ENCODE measurements around the gene DDX1. TPM values are rescaled to one million over a fixed set of nuclear protein-coding genes. Genes with fewer than 3 reads are reported as not detected.

DDX1 gene
- total and polyA plus RNA-seq, 2 donors (not counting 3 experiments of a cell fraction or from before 2014, with no cell fraction given), result 41.2 to 117 TPM

DNA sequence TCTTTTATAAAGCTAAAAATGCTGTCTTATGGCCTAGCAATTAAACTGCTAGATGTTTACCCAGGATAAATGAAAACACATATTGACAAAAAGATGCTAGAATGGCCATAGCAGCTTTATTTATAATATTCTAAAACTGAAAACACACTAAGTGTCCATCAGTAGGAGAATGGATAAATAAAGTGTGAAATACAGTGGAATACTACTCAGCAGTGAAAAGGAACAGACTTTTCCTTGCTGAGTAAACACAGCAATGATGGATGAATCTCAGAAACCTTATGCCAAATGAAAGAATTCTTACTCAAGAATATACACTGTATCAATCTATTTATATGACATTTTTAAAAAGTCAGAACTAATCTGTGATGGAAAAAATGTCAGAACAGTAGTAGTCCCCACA is 33.2 kb downstream of the DDX1 start:
- no peaks in the 10 kb centered on the region for H3K79me2 ChIP-seq (ENCODE audit: control insufficient read depth, insufficient read depth, low read length)
- ChIA-PET POLR2A (no interaction called here), CTCF (no interaction called here)
- H3K4me1 ChIP-seq (ENCODE audit: control insufficient read depth, extremely low read depth, insufficient read depth, low read length), result no peaks in the 10 kb centered on the region
- BruUV-seq (replicated peaks), result no TSS peak
- H2AFZ ChIP-seq (ENCODE audit: low read depth, low read length), result no peak overlapping the region
- peaks cover 11 to 31% of the 10 kb centered on the region in 2 experiments for H3K36me3 ChIP-seq (ENCODE audit: control insufficient read depth in 2 of 2, extremely low read depth in 1 of 2, insufficient read depth in 2 of 2, low read length in 2 of 2)
- no peaks in the 10 kb centered on the region for H3K9me1 ChIP-seq (replicated peaks; ENCODE audit: control insufficient read depth, extremely low read depth, insufficient read depth, low read length)
- H3K9ac ChIP-seq (replicated peaks; ENCODE audit: extremely low read depth, insufficient read depth, low read length), result no peak overlapping the region
- H4K20me1 ChIP-seq (replicated peaks; ENCODE audit: control insufficient read depth, extremely low read depth, insufficient read depth, low read length), result peaks cover 4% of the 10 kb centered on the region
- H3K4me2 ChIP-seq (ENCODE audit: insufficient read depth, low read length), result no peak overlapping the region
- H3K27ac ChIP-seq (ENCODE audit: insufficient read depth, low read depth, low read length), result no peak overlapping the region
- no peaks in the 10 kb centered on the region for H3K27me3 ChIP-seq (ENCODE audit: control insufficient read depth in 2 of 2, insufficient read depth in 2 of 2, low read length in 2 of 2)
- intact Hi-C loops (cut with micrococcal nuclease) (no loop called here), dilution Hi-C loops (cut with MboI; ENCODE audit: extremely low pct_ligation_motif_present, low sequenced_read_pairs) (no loop called here)
- FAIRE-seq (no peak), DNase-seq (ENCODE audit: low read depth, low spot score) (no peak)
- no peaks in the 10 kb centered on the region for H3K9me3 ChIP-seq (replicated peaks; ENCODE audit: control insufficient read depth, insufficient read depth, low read length)
- TF ChIP-seq MYC (IDR thresholded peaks at IDR 0.05; ENCODE audit: low read depth, low read length) (no peak), POLR2AphosphoS5 (IDR thresholded peaks at IDR 0.05; ENCODE audit: insufficient read depth, low read depth, low read length) (no peak)
- H3K4me3 ChIP-seq (replicated peaks in 1 of 3; ENCODE audit: insufficient read depth in 1 of 3, low read depth in 1 of 3, low read length in 3 of 3), result no peak overlapping the region

DNA sequence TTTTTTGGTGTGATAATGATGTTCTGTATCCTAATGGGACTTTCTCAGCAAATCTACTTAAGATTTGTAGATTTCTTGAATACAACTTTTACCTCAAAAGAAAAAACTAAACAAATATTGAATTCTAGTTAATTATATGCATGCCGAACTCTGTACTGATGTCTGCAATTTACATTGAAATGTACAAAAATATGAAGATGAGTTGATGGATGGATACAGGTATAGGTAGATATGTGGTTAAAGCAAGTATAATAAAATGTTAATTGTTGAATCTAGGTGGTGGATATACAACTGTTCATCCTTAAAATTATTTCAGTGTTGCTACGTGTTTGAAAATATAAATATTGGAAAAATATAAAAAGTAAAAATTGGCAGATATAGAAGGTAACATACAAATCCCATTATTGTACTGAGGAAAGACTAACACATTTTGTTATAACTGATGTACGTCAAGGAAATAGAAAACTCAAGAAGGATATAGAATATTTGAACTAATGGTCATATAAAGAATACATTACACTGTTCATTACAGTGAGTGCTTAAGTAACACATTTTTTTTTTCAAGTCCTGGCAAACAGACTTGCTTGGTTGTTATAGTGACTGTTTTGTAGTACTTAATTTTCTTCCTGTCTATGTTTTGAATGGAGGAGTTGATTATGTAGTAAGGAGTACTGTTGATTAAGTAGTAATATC is 33.8 kb downstream of the DDX1 start:
- no peaks in the 10 kb centered on the region for H3K9me3 ChIP-seq (replicated peaks; ENCODE audit: control insufficient read depth, insufficient read depth, low read length)
- POLR2A ChIA-PET, result no interaction called here
- no peak overlapping the region for H3K4me2 ChIP-seq (ENCODE audit: insufficient read depth, low read length)
- H3K4me1 ChIP-seq (ENCODE audit: control insufficient read depth, extremely low read depth, insufficient read depth, low read length), result no peaks in the 10 kb centered on the region
- H3K4me3 ChIP-seq (replicated peaks in 1 of 3; ENCODE audit: insufficient read depth in 1 of 3, low read depth in 1 of 3, low read length in 3 of 3), result no peak overlapping the region
- H3K9me1 ChIP-seq (replicated peaks; ENCODE audit: control insufficient read depth, extremely low read depth, insufficient read depth, low read length), result no peaks in the 10 kb centered on the region
- no peak overlapping the region for H2AFZ ChIP-seq (ENCODE audit: low read depth, low read length)
- FAIRE-seq (no peak), DNase-seq (ENCODE audit: low read depth, low spot score) (no peak)
- no peak for TF ChIP-seq EZH2 (IDR thresholded peaks at IDR 0.05; ENCODE audit: borderline replicate concordance, low read depth, low read length, severe bottlenecking)
- no peak for TF ChIP-seq POLR2A (IDR thresholded peaks at IDR 0.05; ENCODE audit: low read depth, low read length)
- TF ChIP-seq, protein P1, sequence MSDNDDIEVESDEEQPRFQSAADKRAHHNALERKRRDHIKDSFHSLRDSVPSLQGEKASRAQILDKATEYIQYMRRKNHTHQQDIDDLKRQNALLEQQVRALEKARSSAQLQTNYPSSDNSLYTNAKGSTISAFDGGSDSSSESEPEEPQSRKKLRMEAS (IDR thresholded peaks at IDR 0.05; ENCODE audit: insufficient read depth, insufficient read length), result no peak
- TF ChIP-seq MYC (IDR thresholded peaks at IDR 0.05; ENCODE audit: low read depth, low read length), result no peak
- TF ChIP-seq POLR2AphosphoS5 (IDR thresholded peaks at IDR 0.05; ENCODE audit: insufficient read depth, low read depth, low read length), result no peak
- no peak for TF ChIP-seq FOS (IDR thresholded peaks at IDR 0.05; ENCODE audit: borderline replicate concordance, insufficient read depth, low read length)
- TF ChIP-seq, protein P2, sequence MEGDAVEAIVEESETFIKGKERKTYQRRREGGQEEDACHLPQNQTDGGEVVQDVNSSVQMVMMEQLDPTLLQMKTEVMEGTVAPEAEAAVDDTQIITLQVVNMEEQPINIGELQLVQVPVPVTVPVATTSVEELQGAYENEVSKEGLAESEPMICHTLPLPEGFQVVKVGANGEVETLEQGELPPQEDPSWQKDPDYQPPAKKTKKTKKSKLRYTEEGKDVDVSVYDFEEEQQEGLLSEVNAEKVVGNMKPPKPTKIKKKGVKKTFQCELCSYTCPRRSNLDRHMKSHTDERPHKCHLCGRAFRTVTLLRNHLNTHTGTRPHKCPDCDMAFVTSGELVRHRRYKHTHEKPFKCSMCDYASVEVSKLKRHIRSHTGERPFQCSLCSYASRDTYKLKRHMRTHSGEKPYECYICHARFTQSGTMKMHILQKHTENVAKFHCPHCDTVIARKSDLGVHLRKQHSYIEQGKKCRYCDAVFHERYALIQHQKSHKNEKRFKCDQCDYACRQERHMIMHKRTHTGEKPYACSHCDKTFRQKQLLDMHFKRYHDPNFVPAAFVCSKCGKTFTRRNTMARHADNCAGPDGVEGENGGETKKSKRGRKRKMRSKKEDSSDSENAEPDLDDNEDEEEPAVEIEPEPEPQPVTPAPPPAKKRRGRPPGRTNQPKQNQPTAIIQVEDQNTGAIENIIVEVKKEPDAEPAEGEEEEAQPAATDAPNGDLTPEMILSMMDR (IDR thresholded peaks at IDR 0.05; ENCODE audit: extremely low read depth in 1 of 2, insufficient read depth in 1 of 2, low read depth in 1 of 2, low read length in 2 of 2), result no peak
- no peak for TF ChIP-seq JUN (IDR thresholded peaks at IDR 0.05; ENCODE audit: borderline replicate concordance, insufficient read depth, insufficient read length, low read depth)
- TF ChIP-seq GATA2 (IDR thresholded peaks at IDR 0.05; ENCODE audit: insufficient read depth, insufficient read length, low read depth, low read length), result no peak
- no peak overlapping the region for H3K9ac ChIP-seq (replicated peaks; ENCODE audit: extremely low read depth, insufficient read depth, low read length)
- H3K79me2 ChIP-seq (ENCODE audit: control insufficient read depth, insufficient read depth, low read length), result no peaks in the 10 kb centered on the region
- intact Hi-C loops (cut with micrococcal nuclease), result no loop called here
- no peak overlapping the region for H3K27ac ChIP-seq (ENCODE audit: insufficient read depth, low read depth, low read length)
- dilution Hi-C loops (cut with MboI; ENCODE audit: extremely low pct_ligation_motif_present, low sequenced_read_pairs), result no loop called here
- H4K20me1 ChIP-seq (replicated peaks; ENCODE audit: control insufficient read depth, extremely low read depth, insufficient read depth, low read length), result peaks cover 4% of the 10 kb centered on the region
- H3K27me3 ChIP-seq (ENCODE audit: control insufficient read depth in 2 of 2, insufficient read depth in 2 of 2, low read length in 2 of 2), result no peaks in the 10 kb centered on the region
- CTCF ChIA-PET, result no interaction called here
- no TSS peak for BruUV-seq (replicated peaks)
- peaks cover 9 to 28% of the 10 kb centered on the region in 2 experiments for H3K36me3 ChIP-seq (ENCODE audit: control insufficient read depth in 2 of 2, extremely low read depth in 1 of 2, insufficient read depth in 2 of 2, low read length in 2 of 2)

Measured in endothelial cell of umbilical vein (primary cell).